Measurements from ENCODE around the gene PIK3AP1.

The PIK3AP1 gene

GRCh38 chr10:96642530-96642929 is 77.8 kb downstream of the PIK3AP1 start:
- no peak overlapping the region for H3K4me3 ChIP-seq (ENCODE audit: control insufficient read depth, low read depth, low read length)
- no peak for TF ChIP-seq CTCF (IDR thresholded peaks at IDR 0.05; ENCODE audit: control insufficient read depth, insufficient read depth, low read depth, low read length, missing control alignments)
- DNase-seq (ENCODE audit: low read depth), result no peak

GRCh38 chr10:96641396-96642295 is 78.7 kb downstream of the PIK3AP1 start:
- no peak for DNase-seq (ENCODE audit: low read depth)
- TF ChIP-seq CTCF (IDR thresholded peaks at IDR 0.05; ENCODE audit: control insufficient read depth, insufficient read depth, low read depth, low read length, missing control alignments), result no peak
- H3K4me3 ChIP-seq (ENCODE audit: control insufficient read depth, low read depth, low read length), result no peak overlapping the region

GRCh38 chr10:96639899-96640298 is 80.4 kb downstream of the PIK3AP1 start:
- no peak for TF ChIP-seq CTCF (IDR thresholded peaks at IDR 0.05; ENCODE audit: control insufficient read depth, insufficient read depth, low read depth, low read length, missing control alignments)
- no peak overlapping the region for H3K4me3 ChIP-seq (ENCODE audit: control insufficient read depth, low read depth, low read length)
- no peak for DNase-seq (ENCODE audit: low read depth)

- H3K4me3 ChIP-seq (ENCODE audit: control insufficient read depth, low read depth, low read length), result no peak overlapping the region
- no peak for TF ChIP-seq CTCF (IDR thresholded peaks at IDR 0.05; ENCODE audit: control insufficient read depth, insufficient read depth, low read depth, low read length, missing control alignments)
- DNase-seq (ENCODE audit: low read depth), result no peak
Observed at GRCh38 chr10:96638696-96639095, 81.6 kb downstream of the PIK3AP1 start.

GRCh38 chr10:96638120-96638519 is 82.2 kb downstream of the PIK3AP1 start:
- no peak for TF ChIP-seq CTCF (IDR thresholded peaks at IDR 0.05; ENCODE audit: control insufficient read depth, insufficient read depth, low read depth, low read length, missing control alignments)
- DNase-seq (ENCODE audit: low read depth), result no peak
- H3K4me3 ChIP-seq (ENCODE audit: control insufficient read depth, low read depth, low read length), result no peak overlapping the region

- no peak for DNase-seq (ENCODE audit: low read depth)
- H3K4me3 ChIP-seq (ENCODE audit: control insufficient read depth, low read depth, low read length), result no peak overlapping the region
- TF ChIP-seq CTCF (IDR thresholded peaks at IDR 0.05; ENCODE audit: control insufficient read depth, insufficient read depth, low read depth, low read length, missing control alignments), result no peak
Observed at GRCh38 chr10:96637709-96638108, 82.6 kb downstream of the PIK3AP1 start.
